ENCODE results near the gene LYPLA2. TPM values are rescaled to one million over a fixed set of nuclear protein-coding genes. Genes with fewer than 3 reads are reported as not detected.

Gene LYPLA2
- polyA plus RNA-seq, 4 donors, result 82.9 to 137 (median 99.1) TPM

DNA sequence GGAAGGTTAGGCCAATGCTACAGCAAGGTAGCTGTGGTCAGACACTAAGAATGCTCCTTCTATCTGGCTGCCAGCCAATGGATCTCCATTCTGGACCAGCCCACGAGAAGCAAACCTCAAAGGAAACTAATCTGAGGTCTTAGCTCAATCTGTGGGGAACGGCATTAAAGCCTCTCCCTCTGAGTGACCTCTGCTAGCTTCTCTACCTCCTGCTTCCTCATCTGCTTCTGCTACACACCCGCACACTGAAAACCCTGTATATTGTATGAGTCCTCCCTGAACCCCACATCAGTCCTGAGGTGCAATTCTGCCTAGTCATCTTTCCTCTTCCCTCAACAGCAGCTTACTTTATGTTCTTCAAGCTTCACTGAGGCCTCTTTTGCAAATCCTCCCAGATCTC, 16.5 kb downstream of the LYPLA2 start:
- FAIRE-seq, result no peak
- DNase-seq, result no peak
- Histone ChIP-seq H3K4me1 (ENCODE audit: control insufficient read depth in 3 of 3, insufficient read depth in 2 of 3, low read depth in 1 of 3, low read length in 2 of 3) (peaks cover 0 to 27% (median 0%) of the 10 kb centered on the region in 3 donors), H3K27ac (ENCODE audit: low read depth in 1 of 3, low read length in 2 of 3) (no peak overlapping the region), H3K9me3 (ENCODE audit: control insufficient read depth in 2 of 2, insufficient read depth in 1 of 2, low read depth in 1 of 2, low read length in 1 of 2) (no peaks in the 10 kb centered on the region), H3K27me3 (ENCODE audit: control insufficient read depth in 3 of 3, insufficient read depth in 3 of 3, low read length in 3 of 3) (no peaks in the 10 kb centered on the region), H3K4me3 (ENCODE audit: low read depth in 1 of 3, low read length in 3 of 3) (no peak overlapping the region), H3K36me3 (ENCODE audit: control insufficient read depth in 3 of 3, insufficient read depth in 2 of 3, low read depth in 1 of 3, low read length in 3 of 3) (peaks cover 0 to 78% (median 2%) of the 10 kb centered on the region in 3 donors)
- WGBS, 3 donors, result 51 to 76% (median 55%) methylated on average over 3 of the region's 3 CpGs

GRCh38 chr1:23809751-23810171, 18.8 kb downstream of the LYPLA2 start:
- Histone ChIP-seq H3K27ac (ENCODE audit: low read depth in 1 of 3, low read length in 2 of 3) (peak overlapping the region; percentile 7 to 62 (median 43)), H3K9me3 (ENCODE audit: control insufficient read depth in 2 of 2, insufficient read depth in 1 of 2, low read depth in 1 of 2, low read length in 1 of 2) (no peaks in the 10 kb centered on the region), H3K4me3 (ENCODE audit: low read depth in 1 of 3, low read length in 3 of 3) (no peak overlapping the region), H3K27me3 (ENCODE audit: control insufficient read depth in 3 of 3, insufficient read depth in 3 of 3, low read length in 3 of 3) (no peaks in the 10 kb centered on the region), H3K4me1 (ENCODE audit: control insufficient read depth in 3 of 3, insufficient read depth in 2 of 3, low read depth in 1 of 3, low read length in 2 of 3) (peaks cover 0 to 27% (median 0%) of the 10 kb centered on the region in 3 donors), H3K36me3 (ENCODE audit: control insufficient read depth in 3 of 3, insufficient read depth in 2 of 3, low read depth in 1 of 3, low read length in 3 of 3) (peaks cover 0 to 75% (median 2%) of the 10 kb centered on the region in 3 donors)
- FAIRE-seq, result no peak
- WGBS, 3 donors, result 10 to 19% (median 15%) methylated on average over 6 of the region's 6 CpGs
- DNase-seq, result peak; percentile 89 to 94

- H3K36me3 ChIP-seq (ENCODE audit: control insufficient read depth in 3 of 3, insufficient read depth in 2 of 3, low read depth in 1 of 3, low read length in 3 of 3), result peaks cover 0 to 76% (median 2%) of the 10 kb centered on the region in 3 donors
- H3K9me3 ChIP-seq (ENCODE audit: control insufficient read depth in 2 of 2, insufficient read depth in 1 of 2, low read depth in 1 of 2, low read length in 1 of 2), result no peaks in the 10 kb centered on the region
- H3K27me3 ChIP-seq (ENCODE audit: control insufficient read depth in 3 of 3, insufficient read depth in 3 of 3, low read length in 3 of 3), result no peaks in the 10 kb centered on the region
- H3K4me3 ChIP-seq (ENCODE audit: low read depth in 1 of 3, low read length in 3 of 3), result no peak overlapping the region
- 7 to 43% (median 29%) methylated on average over 3 of the region's 3 CpGs for WGBS, 3 donors
- H3K27ac ChIP-seq (ENCODE audit: low read depth in 1 of 3, low read length in 2 of 3), result peak overlapping the region in 2 of 3 donors; percentile 22 to 62
- no peak for FAIRE-seq
- H3K4me1 ChIP-seq (ENCODE audit: control insufficient read depth in 3 of 3, insufficient read depth in 2 of 3, low read depth in 1 of 3, low read length in 2 of 3), result peaks cover 0 to 22% (median 0%) of the 10 kb centered on the region in 3 donors
- DNase-seq, result peak; percentile 80 to 85
Measured at GRCh38 chr1:23810818-23811540, 20.0 kb downstream of the LYPLA2 start.

DNA sequence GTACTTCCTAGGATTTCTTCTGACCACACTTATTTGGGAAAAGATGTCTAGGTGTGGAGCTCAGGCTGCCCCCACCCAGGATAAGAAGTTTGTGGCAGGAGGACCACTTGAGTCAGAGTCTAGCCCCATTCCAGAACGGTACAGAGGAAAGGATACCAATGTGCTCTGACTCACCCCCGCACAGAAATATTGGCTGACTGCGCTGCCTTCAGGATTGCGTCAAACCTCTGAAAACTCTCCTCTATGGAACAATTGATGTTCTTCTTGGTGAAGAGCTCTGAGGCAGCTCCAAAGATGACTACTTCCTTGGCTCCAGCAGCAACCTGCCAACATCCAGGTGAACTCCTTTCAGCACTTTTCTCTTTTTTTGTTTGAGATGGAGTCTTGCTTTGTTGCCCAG, 23.1 kb downstream of the LYPLA2 start:
- WGBS, 3 donors, result 96 to 98% (median 97%) methylated on average over 4 of the region's 4 CpGs
- Histone ChIP-seq H3K27me3 (ENCODE audit: control insufficient read depth in 3 of 3, insufficient read depth in 3 of 3, low read length in 3 of 3) (no peaks in the 10 kb centered on the region), H3K36me3 (ENCODE audit: control insufficient read depth in 3 of 3, insufficient read depth in 2 of 3, low read depth in 1 of 3, low read length in 3 of 3) (peaks cover 3 to 78% (median 6%) of the 10 kb centered on the region in 3 donors), H3K4me3 (ENCODE audit: low read depth in 1 of 3, low read length in 3 of 3) (no peak overlapping the region), H3K4me1 (ENCODE audit: control insufficient read depth in 3 of 3, insufficient read depth in 2 of 3, low read depth in 1 of 3, low read length in 2 of 3) (peaks cover 0 to 18% (median 0%) of the 10 kb centered on the region in 3 donors), H3K27ac (ENCODE audit: low read depth in 1 of 3, low read length in 2 of 3) (no peak overlapping the region), H3K9me3 (ENCODE audit: control insufficient read depth in 2 of 2, insufficient read depth in 1 of 2, low read depth in 1 of 2, low read length in 1 of 2) (no peaks in the 10 kb centered on the region)
- DNase-seq (no peak), FAIRE-seq (no peak)

DNA sequence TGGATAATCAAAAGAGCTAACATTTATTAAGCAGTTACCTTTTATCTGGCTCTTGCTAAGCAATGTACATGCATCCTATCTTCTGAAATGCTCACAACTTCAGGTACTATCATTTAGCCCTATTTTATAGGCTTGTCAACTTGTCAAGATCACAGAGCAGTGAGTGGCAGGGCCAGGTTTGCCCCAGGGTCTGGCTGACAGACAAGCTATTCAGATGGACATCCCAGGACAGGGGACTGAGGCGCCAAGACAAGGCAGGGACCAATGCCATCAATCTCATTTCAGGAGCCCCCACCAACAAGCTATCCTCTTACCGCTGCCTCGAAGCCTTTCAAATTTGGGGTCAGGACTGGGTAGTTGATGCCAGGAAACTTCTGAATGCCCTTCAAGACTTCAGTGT, 25.4 kb downstream of the LYPLA2 start:
- Histone ChIP-seq H3K4me1 (ENCODE audit: control insufficient read depth in 3 of 3, insufficient read depth in 2 of 3, low read depth in 1 of 3, low read length in 2 of 3) (no peaks in the 10 kb centered on the region), H3K27me3 (ENCODE audit: control insufficient read depth in 3 of 3, insufficient read depth in 3 of 3, low read length in 3 of 3) (no peaks in the 10 kb centered on the region), H3K36me3 (ENCODE audit: control insufficient read depth in 3 of 3, insufficient read depth in 2 of 3, low read depth in 1 of 3, low read length in 3 of 3) (peaks cover 3 to 72% (median 6%) of the 10 kb centered on the region in 3 donors), H3K9me3 (ENCODE audit: control insufficient read depth in 2 of 2, insufficient read depth in 1 of 2, low read depth in 1 of 2, low read length in 1 of 2) (no peaks in the 10 kb centered on the region), H3K27ac (ENCODE audit: low read depth in 1 of 3, low read length in 2 of 3) (no peak overlapping the region), H3K4me3 (ENCODE audit: low read depth in 1 of 3, low read length in 3 of 3) (no peak overlapping the region)
- FAIRE-seq (no peak), DNase-seq (no peak)
- WGBS, 3 donors, result 93 to 100% (median 93%) methylated on average over 3 of the region's 3 CpGs

- FAIRE-seq, result no peak
- H3K9me3 ChIP-seq (ENCODE audit: control insufficient read depth in 2 of 2, insufficient read depth in 1 of 2, low read depth in 1 of 2, low read length in 1 of 2), result no peaks in the 10 kb centered on the region
- DNase-seq, result no peak
- H3K4me1 ChIP-seq (ENCODE audit: control insufficient read depth in 3 of 3, insufficient read depth in 2 of 3, low read depth in 1 of 3, low read length in 2 of 3), result no peaks in the 10 kb centered on the region
- H3K4me3 ChIP-seq (ENCODE audit: low read depth in 1 of 3, low read length in 3 of 3), result no peak overlapping the region
- no peaks in the 10 kb centered on the region for H3K27me3 ChIP-seq (ENCODE audit: control insufficient read depth in 3 of 3, insufficient read depth in 3 of 3, low read length in 3 of 3)
- H3K36me3 ChIP-seq (ENCODE audit: control insufficient read depth in 3 of 3, insufficient read depth in 2 of 3, low read depth in 1 of 3, low read length in 3 of 3), result peaks cover 3 to 69% (median 6%) of the 10 kb centered on the region in 3 donors
- no peak overlapping the region for H3K27ac ChIP-seq (ENCODE audit: low read depth in 1 of 3, low read length in 2 of 3)
Measured at GRCh38 chr1:23816906-23817305, 26.0 kb downstream of the LYPLA2 start.

- 81 to 85% (median 85%) methylated on average over 3 of the region's 3 CpGs for WGBS, 3 donors
- no peaks in the 10 kb centered on the region for H3K27me3 ChIP-seq (ENCODE audit: control insufficient read depth in 3 of 3, insufficient read depth in 3 of 3, low read length in 3 of 3)
- H3K4me3 ChIP-seq (ENCODE audit: low read depth in 1 of 3, low read length in 3 of 3), result no peak overlapping the region
- H3K9me3 ChIP-seq (ENCODE audit: control insufficient read depth in 2 of 2, insufficient read depth in 1 of 2, low read depth in 1 of 2, low read length in 1 of 2), result no peaks in the 10 kb centered on the region
- no peaks in the 10 kb centered on the region for H3K4me1 ChIP-seq (ENCODE audit: control insufficient read depth in 3 of 3, insufficient read depth in 2 of 3, low read depth in 1 of 3, low read length in 2 of 3)
- FAIRE-seq (no peak), DNase-seq (no peak)
- no peak overlapping the region for H3K27ac ChIP-seq (ENCODE audit: low read depth in 1 of 3, low read length in 2 of 3)
- H3K36me3 ChIP-seq (ENCODE audit: control insufficient read depth in 3 of 3, insufficient read depth in 2 of 3, low read depth in 1 of 3, low read length in 3 of 3), result peaks cover 3 to 64% (median 6%) of the 10 kb centered on the region in 3 donors
Measured at GRCh38 chr1:23817633-23818032, 26.7 kb downstream of the LYPLA2 start.

- peaks cover 0 to 16% (median 0%) of the 10 kb centered on the region in 3 donors for H3K36me3 ChIP-seq (ENCODE audit: control insufficient read depth in 3 of 3, insufficient read depth in 2 of 3, low read depth in 1 of 3, low read length in 3 of 3)
- 84 to 90% (median 86%) methylated on average over 7 of the region's 7 CpGs for WGBS, 3 donors
- FAIRE-seq (no peak), DNase-seq (no peak)
- H3K4me3 ChIP-seq (ENCODE audit: low read depth in 1 of 3, low read length in 3 of 3), result no peak overlapping the region
- peak overlapping the region in 1 of 3 donors; percentile 100 for H3K27ac ChIP-seq (ENCODE audit: low read depth in 1 of 3, low read length in 2 of 3)
- H3K27me3 ChIP-seq (ENCODE audit: control insufficient read depth in 3 of 3, insufficient read depth in 3 of 3, low read length in 3 of 3), result no peaks in the 10 kb centered on the region
- peaks cover 0 to 6% (median 4%) of the 10 kb centered on the region in 3 donors for H3K4me1 ChIP-seq (ENCODE audit: control insufficient read depth in 3 of 3, insufficient read depth in 2 of 3, low read depth in 1 of 3, low read length in 2 of 3)
- H3K9me3 ChIP-seq (ENCODE audit: control insufficient read depth in 2 of 2, insufficient read depth in 1 of 2, low read depth in 1 of 2, low read length in 1 of 2), result no peaks in the 10 kb centered on the region
Measured at GRCh38 chr1:23823767-23824166, 32.8 kb downstream of the LYPLA2 start.
